Measurements from ENCODE around the gene ZNF865.

Gene ZNF865

GRCh38 chr19:55609326-55609725 is 3.9 kb downstream of the ZNF865 start:
- DNase-seq, result no peak

- DNase-seq, result no peak
These were observed 6.0 kb downstream of the ZNF865 start for GRCh38 chr19:55611300-55611982.

GRCh38 chr19:55611983-55612645 is 6.7 kb downstream of the ZNF865 start:
- DNase-seq, result no peak

DNA sequence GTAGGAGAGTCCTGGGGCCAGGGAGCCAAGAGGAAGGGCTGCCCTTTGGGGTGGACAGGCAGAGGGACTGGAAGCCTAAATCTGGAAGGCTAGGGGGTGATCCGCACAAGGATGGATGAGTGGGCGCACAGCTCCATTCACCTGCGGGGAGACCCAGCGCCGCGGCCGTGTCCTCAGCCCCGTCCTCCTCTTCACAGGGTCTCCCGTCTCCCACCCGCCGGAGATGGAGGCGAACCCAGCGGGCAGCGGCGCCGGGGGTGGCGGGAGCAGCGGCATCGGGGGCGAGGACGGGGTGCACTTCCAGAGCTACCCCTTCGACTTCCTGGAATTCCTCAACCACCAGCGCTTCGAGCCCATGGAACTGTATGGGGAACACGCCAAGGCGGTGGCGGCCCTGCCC is 7.9 kb downstream of the ZNF865 start:
- no peak for DNase-seq

- DNase-seq, result no peak
These were observed 8.7 kb downstream of the ZNF865 start for GRCh38 chr19:55613930-55614710.

GRCh38 chr19:55614711-55615542 is 9.5 kb downstream of the ZNF865 start:
- no peak for DNase-seq

DNA sequence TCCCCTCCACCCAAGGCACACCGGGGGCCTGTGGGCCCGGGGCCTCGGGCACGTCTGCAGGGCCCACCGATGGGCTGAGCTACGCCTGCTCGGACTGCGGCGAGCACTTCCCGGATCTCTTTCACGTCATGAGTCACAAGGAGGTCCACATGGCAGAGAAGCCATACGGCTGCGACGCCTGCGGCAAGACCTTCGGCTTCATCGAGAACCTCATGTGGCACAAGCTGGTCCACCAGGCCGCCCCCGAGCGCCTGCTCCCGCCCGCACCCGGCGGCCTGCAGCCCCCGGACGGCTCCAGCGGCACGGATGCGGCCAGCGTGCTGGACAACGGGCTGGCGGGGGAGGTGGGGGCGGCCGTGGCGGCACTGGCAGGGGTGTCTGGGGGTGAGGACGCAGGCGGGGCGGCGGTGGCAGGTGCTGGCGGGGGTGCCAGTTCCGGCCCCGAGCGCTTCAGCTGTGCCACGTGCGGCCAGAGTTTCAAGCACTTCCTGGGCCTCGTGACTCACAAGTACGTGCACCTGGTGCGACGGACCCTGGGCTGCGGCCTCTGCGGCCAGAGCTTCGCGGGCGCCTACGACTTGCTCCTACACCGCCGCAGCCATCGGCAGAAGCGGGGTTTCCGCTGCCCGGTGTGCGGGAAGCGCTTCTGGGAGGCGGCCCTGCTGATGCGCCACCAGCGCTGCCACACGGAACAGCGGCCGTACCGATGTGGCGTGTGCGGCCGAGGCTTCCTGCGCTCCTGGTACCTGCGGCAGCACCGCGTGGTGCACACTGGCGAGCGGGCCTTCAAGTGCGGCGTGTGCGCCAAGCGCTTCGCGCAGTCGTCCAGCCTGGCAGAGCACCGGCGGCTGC is 10.3 kb downstream of the ZNF865 start:
- DNase-seq, result no peak

DNA sequence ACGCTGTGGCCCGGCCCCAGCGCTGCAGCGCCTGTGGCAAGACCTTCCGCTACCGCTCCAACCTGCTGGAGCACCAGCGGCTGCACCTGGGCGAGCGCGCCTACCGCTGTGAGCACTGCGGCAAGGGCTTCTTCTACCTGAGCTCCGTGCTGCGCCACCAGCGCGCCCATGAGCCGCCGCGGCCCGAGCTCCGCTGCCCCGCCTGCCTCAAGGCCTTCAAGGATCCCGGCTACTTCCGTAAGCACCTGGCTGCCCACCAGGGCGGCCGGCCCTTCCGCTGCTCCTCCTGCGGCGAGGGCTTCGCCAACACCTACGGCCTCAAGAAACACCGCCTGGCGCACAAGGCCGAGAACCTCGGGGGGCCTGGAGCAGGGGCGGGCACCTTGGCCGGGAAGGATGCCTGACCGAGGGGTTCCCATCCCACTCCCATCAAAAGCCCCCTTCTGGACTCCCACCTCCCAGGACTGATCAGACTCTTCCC is 11.0 kb downstream of the ZNF865 start:
- no peak for DNase-seq

- DNase-seq, result no peak
These were observed 12.0 kb downstream of the ZNF865 start for GRCh38 chr19:55617426-55617825.

GRCh38 chr19:55618426-55618825 is 13.0 kb downstream of the ZNF865 start:
- no peak for DNase-seq

DNA sequence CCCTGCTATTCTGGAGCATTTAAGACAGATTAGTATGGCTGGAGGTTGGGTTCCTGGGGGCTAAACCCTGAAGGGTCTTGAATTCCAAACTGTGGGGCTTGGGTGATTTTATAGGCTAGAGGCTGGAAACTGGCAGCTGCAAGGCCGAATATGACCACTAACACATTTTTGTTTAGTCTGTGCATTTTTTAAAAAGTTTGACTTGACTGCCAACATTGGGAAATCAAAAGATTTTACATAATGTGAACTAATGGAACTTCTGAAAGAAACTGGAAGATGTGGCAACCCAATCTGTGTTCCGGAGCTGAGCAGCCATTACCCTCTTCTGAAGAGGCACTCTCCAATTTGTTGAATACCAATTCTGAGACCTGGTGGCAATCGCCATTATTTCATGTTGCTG is 13.8 kb downstream of the ZNF865 start:
- DNase-seq, result no peak

DNA sequence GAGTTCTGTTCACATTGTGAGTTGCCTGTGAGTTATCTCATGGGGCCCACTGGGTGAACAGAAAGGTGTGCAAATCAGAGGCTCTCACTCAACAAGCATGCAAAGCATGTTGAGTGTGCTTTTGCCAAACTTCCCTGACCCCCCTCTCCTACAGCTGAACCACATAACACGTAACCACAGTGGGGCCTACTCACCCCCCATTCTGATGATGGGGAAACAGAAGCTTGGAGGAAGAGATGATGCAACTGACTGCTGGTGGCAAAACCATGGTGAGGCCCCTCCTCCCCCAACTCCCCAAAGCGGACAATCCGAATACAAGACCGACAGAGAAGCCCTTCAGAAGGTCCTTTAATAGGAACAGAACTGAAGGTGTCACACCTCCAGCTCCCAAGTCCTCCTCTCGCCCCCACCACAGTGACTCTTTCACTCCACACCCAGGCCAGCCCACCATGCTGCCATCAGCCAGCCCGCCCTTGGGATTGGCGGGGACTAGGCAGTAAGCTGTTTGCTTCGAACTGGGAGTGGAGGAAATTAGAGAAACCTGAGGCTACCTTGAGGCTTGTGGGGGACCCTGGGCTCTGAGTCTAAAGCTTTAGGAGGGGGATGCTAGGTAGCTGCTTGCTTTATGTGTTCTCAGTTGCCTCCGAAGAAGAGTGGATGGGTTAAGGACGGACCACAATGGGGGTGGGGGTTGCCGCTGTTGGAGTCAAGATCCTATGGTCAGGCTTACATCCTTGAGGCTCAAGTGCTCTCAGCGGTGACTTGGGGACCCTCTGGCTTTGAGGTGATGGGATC is 15.2 kb downstream of the ZNF865 start:
- DNase-seq, result no peak

DNA sequence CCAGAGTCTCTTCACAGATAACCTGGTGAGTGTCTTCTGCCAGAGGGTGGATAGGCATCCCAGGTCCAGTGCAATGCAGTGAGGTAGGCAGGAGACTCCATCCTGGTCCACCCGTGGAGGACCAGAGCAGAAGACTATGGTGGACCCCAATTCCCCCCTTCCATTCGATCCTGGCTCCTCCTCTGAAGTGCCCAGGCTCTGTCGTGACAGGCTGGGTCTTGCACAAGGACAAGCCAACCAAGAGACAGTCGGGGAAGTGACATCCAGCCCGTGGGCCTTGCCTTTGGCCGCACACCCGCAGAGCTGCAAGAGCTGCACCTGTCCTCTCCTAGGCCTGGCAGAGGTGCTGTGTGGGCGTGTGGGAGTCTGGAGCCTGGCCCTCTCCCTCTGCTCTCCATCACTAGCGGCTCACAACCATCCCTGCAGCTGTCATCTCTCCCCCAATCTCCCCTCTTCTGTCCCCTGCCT is 15.8 kb downstream of the ZNF865 start:
- no peak for DNase-seq

- no peak for DNase-seq
These were observed 16.3 kb downstream of the ZNF865 start for GRCh38 chr19:55621673-55622231.

- no peak for DNase-seq
These were observed 17.0 kb downstream of the ZNF865 start for GRCh38 chr19:55622242-55622969.

- no peak for DNase-seq
These were observed 17.7 kb downstream of the ZNF865 start for GRCh38 chr19:55623130-55623529.

DNA sequence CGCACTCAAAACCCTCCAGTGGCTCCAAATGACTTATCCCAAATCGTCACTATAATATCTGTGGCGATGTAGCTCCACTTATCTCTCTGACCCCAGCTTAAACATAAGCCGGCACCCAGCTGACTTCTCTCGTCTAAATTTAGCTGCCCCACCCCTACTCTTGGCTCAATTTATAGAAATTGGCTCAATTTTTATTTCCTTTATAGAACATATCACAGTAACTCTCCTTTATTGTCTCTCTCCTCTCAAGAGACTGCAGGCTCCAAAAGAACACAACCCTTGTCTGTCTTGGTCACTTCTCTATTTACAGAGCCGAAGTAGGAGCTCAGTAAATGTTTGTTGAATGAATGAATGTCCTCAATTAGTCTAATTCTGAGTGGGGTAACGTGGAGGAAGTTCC is 18.1 kb downstream of the ZNF865 start:
- DNase-seq, result no peak

GRCh38 chr19:55624109-55625003 is 18.9 kb downstream of the ZNF865 start, which contains the start of gene ZNF784:
TSS of gene ZNF784 (minus strand) at chr19:55624566. CDS start at chr19:55624561, 5 bp downstream.
- peak; percentile 94 to 95 for DNase-seq

GRCh38 chr19:55625004-55625326 is 19.5 kb downstream of the ZNF865 start:
- DNase-seq, result no peak
